H54 (cell line): ENCODE data around the gene SQSTM1.

Experiments
- DNase-seq: peaks from one replicate; pipeline ENCODE4 v3.0.0; 2011; ENCODE audit warnings: low spot score, mixed read lengths; ENCODE audit not compliant: insufficient read length
- FAIRE-seq: peaks from 3 replicates; lab custom pipeline; 2011; peaks lifted over from hg19 to GRCh38; lab: Jason Lieb, UNC
- POLR2A ChIP-seq: IDR thresholded peaks from 2 replicates; pipeline ENCODE4 v1.6.1; 2011; ENCODE audit warnings: low read depth, mild to moderate bottlenecking, low read length

The SQSTM1 gene

GRCh38 chr5:179819296-179820126 lies 1.2 kb upstream of the SQSTM1 start:
- TF ChIP-seq POLR2A: 0 out of 2 replicates have a peak, but pooled peaks have one; percentile 9
- FAIRE-seq: no peak
- peak; percentile 85 for DNase-seq

DNA sequence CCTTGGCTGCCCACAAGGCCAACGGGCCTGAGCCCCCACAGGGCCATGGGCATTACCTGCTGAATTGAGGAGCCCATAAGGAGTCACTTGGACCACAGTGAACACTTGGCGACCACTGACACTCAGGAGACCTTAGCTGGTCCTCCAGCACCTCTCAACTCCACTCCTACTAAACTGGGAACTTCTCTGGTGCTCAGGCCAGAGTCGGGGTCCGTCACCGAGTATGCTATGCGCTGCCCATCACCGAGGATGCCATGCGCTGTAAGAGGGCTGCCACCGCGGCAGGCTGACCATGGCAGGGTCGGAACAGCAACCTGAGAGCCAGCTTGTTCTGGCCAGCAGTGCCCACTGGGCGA lies 600 bp upstream of the SQSTM1 start:
- TF ChIP-seq POLR2A: no peak
- no peak for DNase-seq
- no peak for FAIRE-seq

DNA sequence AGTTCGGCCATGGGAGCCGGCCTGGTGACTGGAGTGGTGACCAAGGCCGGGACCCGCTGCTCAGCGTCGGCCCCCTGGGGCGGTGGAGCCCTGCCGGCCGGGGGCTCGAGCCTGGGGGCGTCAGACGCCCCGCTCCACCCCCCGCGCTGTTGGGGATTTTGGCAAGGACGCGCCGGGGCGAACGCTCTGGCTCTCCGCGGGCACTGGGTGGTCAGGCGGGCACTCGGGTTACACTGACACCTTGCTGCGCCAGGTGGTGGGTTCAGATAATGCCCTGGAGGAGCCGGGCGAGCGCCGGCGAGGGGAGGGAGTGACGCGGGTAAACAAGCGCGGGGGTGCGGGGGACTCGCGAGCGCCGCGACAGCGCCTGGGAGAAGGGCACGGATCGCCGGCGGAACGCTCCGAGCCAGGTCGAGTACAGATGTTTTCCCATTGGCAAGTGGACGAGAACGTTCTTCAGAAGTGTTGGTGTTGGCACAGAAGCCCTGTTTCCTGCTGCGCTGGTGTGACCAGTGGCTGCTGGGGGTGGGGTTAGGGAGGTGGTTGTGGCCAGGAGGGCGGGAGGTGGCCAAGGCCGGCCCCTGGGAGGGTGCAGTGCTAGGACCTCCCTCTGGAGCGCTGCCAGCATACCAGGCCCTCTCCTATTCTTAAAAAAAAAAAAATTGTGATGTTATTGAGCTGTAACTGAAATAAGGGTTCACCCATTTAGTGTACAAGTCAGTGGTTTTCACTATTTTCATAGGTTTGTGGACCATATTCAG lies 773 bp downstream of the SQSTM1 start:
- DNase-seq: peak; percentile 92
- TF ChIP-seq POLR2A: peak; percentile 82
- FAIRE-seq: no peak

DNA sequence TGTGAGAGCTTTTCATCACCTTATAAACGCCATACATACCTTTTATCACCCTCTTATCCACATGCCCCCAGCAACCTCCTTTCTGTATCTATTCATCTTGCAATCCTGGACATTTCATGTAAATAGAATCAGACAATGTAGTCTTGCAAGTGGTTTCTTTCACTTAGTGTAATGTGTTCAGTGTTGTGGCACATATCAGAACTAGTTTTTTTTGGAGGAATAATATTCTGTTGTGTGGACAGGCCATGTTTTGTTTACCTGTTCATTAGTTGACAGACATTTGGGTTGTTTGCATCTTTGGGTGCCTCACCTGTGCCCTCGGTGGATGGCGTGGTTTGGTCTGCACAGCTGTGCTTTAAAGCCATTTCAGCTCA lies 1.3 kb downstream of the SQSTM1 start:
- FAIRE-seq: no peak
- no peak for TF ChIP-seq POLR2A
- DNase-seq: no peak

DNA sequence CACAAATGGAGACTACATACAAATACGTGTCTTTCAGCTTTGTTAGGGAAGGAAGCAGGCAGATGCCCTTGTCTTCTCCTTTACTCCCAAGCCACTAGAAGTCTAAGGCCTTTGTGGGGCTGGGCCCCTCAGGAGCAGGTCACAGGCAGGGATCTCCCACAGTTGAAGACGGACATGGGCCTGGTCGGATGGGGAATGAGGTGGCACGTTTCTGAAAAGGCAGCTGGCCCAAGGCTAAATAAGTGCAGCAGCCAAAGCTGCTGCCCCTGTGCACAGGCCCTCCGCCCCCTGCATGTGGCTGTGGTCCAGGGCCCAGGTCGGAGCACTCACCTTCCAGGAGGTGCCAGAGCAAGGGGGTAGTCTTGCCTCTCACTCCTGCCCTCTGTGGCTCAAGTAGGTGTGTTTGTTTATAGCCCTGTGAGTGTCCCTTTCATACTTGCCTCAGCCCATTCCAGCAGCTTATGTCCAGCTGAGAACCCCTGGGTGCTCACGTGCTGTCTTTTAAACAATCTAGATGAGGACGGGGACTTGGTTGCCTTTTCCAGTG lies 1.8 kb downstream of the SQSTM1 start:
- FAIRE-seq: no peak

DNA sequence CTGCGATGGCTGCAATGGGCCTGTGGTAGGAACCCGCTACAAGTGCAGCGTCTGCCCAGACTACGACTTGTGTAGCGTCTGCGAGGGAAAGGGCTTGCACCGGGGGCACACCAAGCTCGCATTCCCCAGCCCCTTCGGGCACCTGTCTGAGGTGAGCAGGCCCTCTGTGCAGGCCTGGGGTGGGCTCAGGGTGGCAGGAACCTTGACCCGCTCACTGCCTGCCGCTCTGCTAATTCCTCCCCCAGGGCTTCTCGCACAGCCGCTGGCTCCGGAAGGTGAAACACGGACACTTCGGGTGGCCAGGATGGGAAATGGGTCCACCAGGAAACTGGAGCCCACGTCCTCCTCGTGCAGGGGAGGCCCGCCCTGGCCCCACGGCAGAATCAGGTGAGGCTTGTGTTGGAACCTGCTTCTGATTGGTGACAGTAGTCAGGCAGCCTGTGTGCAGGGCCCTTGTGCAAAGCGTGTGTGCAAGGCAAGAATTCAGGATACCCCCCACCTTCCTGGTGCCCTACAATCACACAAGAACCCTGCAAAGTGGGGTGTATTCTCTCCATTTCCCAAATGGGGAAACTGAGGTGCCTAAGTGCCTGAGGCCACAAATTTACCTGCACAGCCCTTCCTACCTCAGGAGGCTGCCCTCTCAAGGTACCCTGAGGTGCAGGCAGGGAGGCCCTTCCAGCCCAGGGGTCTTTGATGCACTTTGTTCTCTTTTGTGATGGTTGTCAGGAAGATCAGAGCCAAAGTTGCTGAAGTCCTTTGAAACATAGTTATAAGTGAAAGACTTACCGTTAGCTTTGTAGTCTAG lies 3.4 kb downstream of the SQSTM1 start:
- DNase-seq: no peak
- FAIRE-seq: no peak
- TF ChIP-seq POLR2A: no peak

More for the DNA sequence above, 1.8 kb downstream of the SQSTM1 start:
- no peak for TF ChIP-seq POLR2A
- DNase-seq: no peak

DNA sequence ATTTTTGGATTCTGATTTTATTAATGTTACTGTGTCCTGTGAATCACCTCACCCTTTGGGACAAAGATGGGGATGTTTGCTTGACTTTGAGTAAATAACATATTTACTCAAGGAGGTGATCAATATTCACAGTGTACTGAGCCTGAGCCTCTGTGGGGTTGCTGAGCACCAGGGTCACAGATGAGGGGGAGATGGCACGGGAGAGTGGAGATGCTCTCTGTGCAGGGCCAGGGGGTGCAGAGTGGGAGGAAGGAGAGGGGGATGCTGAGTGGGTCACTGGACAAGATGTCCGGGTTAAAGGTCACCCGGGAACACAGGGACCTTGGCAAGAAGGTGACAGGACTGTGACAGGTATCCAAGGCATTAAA lies 4.0 kb downstream of the SQSTM1 start:
- no peak for FAIRE-seq
- no peak for TF ChIP-seq POLR2A
- DNase-seq: no peak

GRCh38 chr5:179825655-179826182 lies 5.0 kb downstream of the SQSTM1 start:
- TF ChIP-seq POLR2A: no peak
- FAIRE-seq: no peak
- no peak for DNase-seq

DNA sequence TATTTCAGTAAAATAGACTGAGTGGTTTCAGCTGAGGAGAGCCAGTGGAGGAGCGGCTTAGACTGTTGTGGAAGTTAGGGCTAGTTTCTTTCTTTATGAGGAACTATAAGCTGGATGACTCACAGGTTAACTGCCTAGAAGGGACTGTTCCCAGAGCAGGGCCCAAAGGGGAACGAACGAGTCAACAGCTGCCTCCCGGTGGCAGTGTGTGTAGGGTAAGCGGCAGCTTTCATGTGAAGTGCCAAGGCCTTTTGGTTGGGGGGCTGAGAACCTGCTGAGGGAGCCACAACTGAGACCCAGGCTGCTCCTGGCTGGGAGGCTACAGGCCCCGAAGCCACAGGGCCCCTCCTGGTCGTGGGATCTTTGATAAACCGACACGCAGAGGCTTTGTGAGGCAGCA lies 7.0 kb downstream of the SQSTM1 start:
- no peak for FAIRE-seq
- peak; percentile 87 for DNase-seq
- no peak for TF ChIP-seq POLR2A

DNA sequence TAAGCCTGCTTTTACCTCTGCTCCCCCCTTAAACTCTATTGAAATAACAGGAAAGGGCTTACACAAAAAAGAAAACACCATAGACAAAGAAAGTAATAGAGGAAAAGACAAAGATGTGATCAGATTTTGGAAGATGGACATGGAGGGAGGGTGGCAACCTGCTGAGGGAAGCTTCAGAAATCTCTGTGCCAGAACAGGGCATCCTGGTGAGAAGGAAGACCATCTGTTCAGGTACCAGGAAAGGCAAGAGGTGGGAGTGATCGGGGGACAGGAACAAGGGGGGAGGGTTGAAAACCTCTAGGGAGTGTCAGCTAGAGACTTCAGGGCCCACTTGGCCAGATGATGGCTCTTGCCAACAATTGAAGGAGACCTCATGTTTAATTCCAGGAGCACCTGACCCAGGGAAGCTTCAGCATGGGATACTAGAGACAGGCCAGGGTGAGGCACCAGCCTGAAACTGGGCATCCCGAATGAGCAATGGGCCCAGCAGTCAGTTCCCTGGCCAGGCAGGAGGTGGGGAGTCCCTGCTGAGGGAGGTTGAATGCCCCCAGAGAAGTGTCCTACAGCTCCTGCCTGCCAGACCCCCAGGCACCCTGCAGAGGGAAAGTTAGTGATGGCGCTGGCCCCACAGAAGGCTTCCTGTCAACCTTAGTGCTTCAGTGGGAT lies 8.2 kb downstream of the SQSTM1 start:
- DNase-seq (no peak), FAIRE-seq (no peak)
- no peak for TF ChIP-seq POLR2A

DNA sequence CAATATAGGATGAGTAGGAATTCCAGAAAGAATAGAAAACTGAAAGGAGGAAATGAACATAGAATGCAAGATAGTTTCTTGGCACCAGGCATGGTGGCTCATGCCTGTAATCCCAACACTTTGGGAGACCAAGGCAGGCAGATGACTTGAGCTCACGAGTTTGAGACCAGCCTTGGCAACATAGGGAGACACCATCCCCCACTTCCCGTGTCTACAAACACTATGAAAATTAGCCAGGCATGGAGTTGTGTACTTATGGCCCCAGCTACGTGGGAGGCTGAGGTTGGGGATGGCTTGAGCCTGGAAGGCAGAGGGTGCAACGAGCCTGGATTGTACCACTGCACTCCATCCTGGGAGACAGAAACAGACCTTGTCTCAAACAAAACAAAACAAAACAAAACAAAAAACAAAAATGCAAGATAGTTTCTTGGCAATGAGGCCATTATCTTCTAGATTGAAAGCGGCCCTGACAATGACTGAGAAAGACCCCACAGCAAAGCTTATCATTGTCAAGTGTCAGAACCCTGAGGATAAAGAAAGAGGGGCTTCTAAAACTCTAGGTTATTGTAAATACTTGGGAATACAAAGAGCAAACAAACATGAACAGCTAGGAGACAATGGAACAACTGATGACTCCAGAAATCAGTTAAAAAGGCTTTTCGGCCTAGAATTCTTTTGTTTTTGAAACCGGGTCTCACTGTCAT lies 9.2 kb downstream of the SQSTM1 start:
- FAIRE-seq (no peak), DNase-seq (no peak)
- no peak for TF ChIP-seq POLR2A

GRCh38 chr5:179830818-179831468 lies 10.2 kb downstream of the SQSTM1 start:
- DNase-seq: no peak
- no peak for FAIRE-seq
- no peak for TF ChIP-seq POLR2A
